ENCODE results near the gene C16orf78.

C16orf78 gene

DNA sequence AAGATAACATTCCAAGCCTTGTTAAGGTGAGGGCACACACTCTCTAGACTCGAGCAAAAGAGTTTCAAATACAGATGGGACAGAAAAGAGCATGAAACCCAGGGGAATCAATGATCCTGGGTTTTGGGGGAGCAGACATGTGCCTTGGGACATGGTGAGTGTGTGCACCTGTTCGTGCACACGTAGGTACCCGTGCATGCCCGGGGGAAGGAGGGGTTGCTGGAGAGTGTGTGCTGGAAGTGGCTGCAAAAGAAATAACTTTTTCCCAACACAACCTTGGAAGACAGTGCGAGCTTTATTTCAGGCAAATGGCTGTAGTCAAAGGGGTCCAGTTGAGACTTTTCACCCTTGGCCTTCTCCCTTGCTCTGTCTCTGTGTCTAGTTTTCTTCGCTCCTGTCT is 62.6 kb downstream of the C16orf78 start:
- no peak for DNase-seq

DNA sequence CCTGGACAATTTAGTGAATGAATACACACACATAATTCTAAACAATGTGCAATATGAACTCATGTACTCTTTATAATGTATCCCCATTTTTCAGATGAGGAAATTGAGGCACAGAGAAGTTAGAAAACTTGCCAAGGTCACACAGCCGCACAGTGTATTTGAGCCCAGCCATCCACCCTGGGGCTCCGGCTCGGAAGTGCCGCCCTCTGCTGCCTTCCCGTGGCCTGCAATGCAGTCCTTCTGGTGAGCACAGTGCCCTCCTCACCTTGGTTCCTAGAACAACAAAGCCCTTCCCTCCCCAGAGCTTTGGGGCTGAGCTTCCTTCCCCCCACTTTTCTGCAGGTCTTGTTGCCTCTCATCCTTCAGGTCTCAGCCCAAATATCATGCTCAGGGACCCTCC is 63.7 kb downstream of the C16orf78 start:
- DNase-seq = no peak

DNA sequence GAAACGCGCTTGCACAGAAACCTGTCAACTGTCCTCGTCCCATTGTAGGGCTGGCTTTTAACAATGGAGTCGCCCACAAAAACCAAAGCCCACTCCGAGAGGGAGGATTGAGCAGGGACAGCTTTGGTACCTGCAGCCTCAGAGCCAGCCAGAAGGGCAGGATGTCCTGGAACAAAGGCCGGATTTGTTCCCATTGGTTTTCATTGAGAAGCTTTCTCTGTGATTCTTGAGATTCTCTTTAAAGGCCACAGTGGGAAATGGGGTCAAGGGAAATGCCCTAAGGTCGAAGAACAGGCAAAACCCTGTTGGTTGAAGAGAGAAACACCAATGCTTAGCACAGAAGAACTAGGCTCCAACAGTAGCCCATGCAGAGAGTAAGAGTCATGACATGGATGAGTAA is 65.4 kb downstream of the C16orf78 start:
- DNase-seq = no peak

DNA sequence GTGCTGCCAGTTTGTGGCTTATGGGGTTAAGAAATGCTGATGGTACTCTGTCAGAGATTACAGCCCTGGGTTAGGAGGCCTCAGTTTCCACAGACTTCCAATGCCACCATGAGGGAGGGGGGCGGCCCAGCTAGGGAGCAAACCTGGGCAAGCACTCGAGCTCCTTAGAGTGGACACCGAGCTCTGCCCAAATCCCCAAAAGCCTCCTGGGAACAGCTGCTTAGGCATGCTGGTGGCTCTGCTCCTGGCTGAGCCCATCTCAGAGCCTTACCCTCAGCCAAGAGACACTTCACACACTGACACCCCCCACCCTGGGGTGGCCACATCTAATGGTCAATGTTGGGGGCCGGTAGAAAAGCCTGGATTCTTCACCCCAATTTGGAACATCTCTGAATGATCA is 66.1 kb downstream of the C16orf78 start:
- no peak for DNase-seq

DNA sequence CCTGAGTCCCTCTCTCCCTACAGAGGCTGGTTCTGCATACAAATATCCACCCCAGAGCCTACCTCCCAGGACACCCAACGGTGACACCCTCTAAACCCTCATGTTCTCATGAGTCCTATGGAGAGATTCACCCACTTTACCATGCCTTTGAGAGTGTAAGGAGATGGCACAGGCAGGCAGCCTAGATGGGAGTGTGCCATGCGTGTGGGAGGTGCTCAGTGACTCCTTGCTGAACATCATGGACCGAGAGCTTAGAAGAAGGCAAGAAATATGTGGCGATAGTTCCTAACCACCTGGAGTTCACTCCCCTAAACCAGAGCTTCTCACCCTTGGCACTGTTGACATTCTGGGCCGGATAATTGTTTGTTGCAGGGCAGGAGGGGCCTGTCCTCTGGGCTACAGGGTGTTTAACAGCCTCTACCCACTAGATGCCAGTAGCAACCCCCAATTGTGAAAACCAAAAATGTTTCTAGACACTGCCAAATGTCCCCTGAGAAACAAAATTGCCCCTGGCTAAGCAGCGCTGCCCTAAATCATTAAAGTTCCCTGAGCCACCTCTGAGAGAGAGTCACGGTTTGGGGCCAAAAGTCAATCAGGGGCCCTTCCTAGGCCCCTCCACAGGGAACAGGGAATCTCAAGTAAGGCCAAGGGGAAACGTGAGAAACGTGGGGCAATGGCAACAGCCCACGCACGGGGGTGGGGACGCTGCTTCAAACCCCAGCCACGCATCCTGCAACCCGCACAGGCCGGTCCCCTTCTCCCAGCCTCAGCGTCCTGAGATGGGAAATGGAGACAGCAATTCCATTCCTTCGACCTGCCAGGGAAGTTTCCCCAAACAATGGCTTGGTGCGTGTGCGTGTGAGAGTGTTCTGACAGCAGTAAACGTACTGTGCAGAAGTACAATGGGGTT is 66.8 kb downstream of the C16orf78 start:
- peak; percentile 62 for DNase-seq

DNA sequence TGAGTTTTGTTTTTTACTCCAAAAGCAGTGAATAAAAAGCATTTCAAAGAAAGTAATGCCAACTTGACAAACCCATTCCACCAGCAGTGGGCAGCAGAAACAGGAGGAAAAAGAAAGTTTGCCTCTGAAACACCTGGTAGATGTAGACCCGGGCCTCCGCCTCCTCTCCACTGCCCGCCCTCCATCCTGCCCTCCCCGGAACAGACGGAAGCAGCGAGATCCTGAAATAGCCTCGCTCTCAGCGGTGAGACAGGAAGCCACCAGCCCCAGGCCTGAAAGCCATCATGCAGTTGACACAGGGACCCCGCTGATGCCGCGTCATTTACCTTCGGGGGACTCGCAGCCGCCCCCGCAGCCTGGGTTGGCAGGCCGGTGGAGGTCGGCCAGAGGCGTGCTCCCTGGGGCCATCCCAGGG is 67.8 kb downstream of the C16orf78 start:
- peak; percentile 72 for DNase-seq

DNA sequence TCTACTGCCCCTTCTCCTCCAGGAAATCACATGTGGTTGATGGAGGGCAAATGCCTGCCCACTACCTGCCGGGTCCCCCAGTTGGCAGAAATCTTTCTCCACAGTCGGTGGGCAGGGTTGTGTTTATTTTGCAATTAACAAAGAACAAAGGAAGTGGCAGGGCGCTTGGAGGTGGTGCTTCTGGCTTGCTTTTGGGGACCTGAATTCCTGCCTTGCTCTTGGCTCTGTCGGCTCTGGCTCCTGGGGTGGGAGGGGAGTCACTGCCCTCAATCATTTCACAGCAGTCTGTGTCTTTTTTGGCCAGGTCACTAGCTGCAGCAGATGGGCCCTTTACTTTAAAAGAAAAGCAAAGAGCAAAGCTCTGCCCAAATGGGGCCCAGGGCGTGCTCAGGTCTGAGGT is 69.2 kb downstream of the C16orf78 start:
- DNase-seq = no peak

DNA sequence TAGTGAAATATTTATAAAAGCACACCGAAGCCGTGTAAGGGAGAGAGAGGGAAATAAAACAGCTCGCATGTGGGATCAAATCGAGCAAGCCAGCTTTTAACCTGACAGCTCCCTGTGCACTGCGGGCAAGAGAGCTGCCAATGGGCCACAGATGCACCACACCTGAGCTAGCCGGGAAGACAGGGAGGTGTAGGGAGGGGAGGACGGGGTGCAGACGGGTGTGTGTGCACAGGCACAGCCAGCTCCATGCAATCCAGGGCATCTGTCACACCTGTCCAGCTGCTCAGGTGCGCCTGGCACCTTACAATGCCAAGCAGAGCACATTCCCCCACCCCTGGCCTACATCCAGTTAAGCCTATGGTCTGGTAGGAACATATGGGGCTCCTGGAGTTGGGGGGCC is 70.0 kb downstream of the C16orf78 start:
- DNase-seq = no peak

DNA sequence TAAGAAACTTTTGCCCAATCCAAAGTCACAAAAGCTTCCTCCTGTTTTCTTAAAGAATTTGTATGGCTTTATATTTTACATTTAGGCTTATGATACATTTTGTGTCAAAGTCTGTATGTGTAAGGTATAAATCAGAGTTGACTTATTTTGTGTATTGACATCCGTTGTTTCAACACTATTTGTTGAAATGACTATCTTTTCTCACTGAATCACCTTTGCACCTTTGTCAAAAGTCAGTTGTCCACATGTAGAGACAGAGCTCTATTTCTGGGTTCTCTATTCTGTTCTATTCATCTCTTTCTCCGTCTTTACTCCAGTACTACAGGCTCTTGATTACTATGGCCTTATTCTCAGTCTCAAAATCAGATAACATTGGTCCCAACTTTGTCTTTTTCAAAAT is 73.2 kb downstream of the C16orf78 start:
- no peak for DNase-seq
